GM10266 (cell line): Measurements from ENCODE around the gene DEPDC5.

Experiments used
- DNase-seq: peaks from one replicate; pipeline ENCODE4 v3.0.0; 2012; ENCODE audit errors: extremely low spot score
- CTCF ChIP-seq: IDR thresholded peaks from 2 replicates; pipeline ENCODE4 v1.5.1; 2012; ENCODE audit warnings: mild to moderate bottlenecking, low read depth; ENCODE audit not compliant: control insufficient read depth, insufficient read depth; ENCODE audit errors: missing control alignments

Gene DEPDC5

GRCh38 chr22:31956360-31956759, 202.5 kb downstream of the DEPDC5 start:
- no peak for TF ChIP-seq CTCF
- no peak for DNase-seq
